GM21390 (cell line): ENCODE measurements around the gene CEP89.
"Not testable (repeated sequence)": the region's sequence is repeated elsewhere in the genome, so short reads cannot be mapped to it uniquely, and the experiment has no call there.

ENCODE experiments used
- ATAC-seq: cut with Tn5 transposase; IDR thresholded peaks from one replicate; pipeline ENCODE4 v1.9.1; 2021; ENCODE audit not compliant: unreplicated experiment

The CEP89 gene

DNA sequence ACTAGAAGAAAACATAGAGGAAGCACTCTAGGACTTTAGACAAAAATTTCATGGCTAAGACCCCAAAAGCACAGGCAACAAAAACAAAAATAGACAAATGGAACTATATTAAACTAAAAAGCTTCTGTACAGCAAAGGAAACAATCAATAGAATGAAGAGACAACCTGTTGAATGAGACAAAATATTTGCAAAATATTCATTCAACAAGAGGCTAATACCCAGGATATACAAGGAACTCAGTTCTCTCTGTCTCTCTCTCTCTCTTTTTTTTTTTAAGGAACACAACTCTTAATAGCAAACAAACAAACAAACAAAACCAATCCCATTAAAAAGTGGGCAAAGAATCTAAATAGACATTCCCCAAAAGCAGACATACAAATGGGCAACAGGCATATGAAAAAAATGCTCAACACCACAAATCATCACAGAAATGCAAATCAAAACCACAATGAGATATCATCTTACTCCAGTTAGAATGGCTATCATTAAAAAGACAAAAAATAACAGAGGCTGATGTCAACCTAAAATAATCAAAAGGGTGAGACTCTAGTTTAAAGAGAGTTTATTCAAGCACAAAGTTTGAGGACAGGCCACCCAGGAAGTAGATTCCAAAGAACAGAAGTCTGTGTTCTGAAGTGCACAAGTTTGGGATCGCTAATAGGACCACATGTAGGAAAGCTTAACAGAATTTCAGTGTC lies 75.1 kb downstream of the CEP89 start:
- no peak for ATAC-seq

DNA sequence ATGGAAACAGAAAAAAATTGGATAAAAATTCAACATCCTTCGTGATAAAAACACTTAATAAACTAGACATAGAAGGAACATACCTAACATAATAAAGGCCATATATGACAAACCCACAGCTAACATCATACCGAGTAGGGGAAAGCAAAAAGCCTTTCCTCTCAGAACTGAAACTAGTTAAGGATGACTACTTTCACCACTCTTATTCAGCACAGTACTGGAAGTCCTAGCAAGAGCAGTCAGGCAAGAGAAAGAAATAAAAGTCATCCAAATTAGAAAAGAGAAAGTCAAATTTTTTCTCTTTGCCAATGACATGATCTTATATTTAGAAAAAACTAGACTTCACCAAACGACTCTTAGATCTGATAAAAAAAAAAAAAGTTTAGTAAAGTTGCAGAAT lies 76.4 kb downstream of the CEP89 start:
- peak; percentile 80 for ATAC-seq

DNA sequence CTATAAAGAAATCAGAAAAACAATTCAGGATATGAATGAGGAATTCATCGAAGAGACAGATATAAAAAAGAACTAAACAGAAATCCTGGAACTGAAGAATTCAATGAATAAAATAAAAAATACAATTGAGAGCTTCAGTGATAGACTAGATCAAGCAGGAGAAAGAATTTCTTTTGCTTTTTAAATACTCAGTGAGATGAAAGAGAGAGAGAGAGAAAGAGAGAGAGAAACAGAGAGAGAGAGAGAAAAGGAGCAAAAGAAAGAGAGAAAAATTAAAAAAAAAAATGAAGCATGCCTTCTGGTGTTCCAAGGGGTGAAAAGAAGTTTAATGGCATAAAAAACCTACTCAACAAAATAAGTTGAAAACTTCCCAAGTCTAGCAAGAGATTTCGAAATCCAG lies 80.1 kb downstream of the CEP89 start:
- no peak for ATAC-seq

DNA sequence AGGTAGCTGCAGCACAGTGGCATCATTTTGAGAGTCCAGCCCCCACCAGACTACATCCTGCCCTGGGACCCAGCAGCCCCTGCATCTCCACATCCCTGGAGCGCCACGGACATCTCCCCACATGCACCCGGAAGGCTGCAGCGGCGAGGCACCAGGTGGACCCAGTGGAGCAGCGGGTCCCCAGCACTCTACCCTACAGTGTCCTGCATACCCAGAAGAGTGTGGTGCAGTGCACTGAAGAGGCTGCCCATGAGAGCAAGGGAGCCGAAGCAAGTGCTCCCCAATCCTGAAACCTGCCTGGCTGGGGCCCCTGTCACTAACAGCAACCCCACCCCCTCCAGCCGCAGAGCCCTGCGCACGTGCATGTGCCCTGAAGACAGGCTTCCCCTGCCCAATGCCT lies 80.9 kb downstream of the CEP89 start:
- no peak for ATAC-seq

DNA sequence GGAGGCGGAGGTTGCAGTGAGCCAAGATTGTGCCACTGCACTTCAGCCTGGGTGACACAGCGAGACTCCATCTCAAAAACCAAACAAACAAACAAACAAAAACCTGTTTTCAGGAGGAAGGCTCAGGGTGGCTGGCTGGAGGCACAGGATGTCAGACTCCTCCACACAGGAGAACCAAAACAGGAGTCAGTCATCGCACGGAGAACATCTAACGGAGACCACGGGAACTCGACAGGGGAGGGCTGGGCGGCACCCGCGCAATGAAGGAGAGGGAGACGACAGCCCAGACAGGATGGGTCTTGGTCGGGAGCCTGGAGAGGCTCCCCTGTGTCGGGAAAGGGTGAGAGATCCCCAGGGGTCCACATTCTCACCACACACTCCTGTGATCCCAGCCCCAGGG lies 81.4 kb downstream of the CEP89 start:
- no peak for ATAC-seq

DNA sequence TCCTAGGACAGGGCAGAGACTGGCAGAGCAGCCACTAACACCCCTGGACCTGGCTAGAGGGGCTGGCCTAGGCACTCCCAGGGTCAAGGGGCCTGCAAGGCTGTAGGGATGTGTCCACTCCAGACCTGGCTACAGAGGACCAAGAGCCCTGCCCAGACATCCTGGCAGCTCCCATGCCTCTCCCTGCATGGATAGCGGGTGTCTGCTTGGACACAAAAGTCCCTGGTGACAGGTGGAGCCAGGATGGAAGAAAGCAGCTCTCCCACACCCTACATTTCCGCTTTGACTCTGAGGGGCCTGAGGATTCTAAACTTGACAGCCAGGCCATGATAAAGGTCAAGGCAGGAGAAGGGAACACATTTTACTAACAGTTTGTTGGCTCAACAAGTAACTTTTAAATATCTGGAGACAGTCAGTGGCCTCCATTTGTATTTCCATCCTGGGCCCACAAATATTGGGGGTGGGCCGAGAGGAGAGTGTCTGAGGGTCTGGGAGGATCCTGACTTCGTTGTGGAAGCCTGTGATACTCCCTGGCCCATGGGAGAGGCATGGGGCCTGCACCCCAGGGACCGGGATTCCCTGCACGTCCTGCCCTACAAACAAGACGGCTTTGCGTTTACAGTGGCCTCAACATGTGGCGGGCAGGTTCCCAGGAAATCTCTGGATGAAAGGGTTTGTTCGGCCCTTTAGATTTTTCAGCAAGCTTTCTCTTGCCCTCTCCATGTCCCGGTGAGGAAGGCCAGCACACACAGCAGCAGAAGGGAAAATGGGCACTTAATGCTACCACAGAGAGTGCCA lies 82.4 kb downstream of the CEP89 start:
- no peak for ATAC-seq

DNA sequence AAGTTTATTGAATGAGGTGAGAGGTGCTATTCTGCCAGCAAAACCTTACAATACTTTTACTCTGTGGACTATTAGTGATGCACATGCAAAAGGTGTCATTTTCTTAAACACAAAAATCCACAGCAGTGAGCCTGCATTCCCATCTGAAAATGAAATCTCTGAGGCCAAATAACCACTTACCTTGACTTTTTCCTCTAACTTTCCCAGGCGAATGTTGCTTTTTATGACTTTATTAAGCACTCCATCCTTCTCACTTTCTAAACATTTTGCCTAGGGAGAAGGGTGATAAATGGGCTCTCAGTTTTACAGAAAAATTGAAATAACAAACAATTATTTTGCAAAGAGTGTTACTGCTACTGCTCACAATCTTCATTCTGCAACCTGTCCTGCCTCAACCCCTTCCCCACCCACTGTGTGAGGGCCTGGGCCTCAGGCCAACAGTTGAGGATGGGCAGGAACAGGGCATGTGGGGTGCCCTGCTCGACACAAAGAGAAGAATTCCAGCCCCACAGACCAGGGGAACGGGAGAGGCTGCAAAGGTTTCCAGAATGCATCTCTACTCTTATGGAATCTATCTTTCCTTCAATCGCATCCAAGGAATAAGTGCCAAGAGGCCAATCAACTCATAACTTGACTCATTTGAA lies 84.1 kb downstream of the CEP89 start:
- ATAC-seq: no peak

DNA sequence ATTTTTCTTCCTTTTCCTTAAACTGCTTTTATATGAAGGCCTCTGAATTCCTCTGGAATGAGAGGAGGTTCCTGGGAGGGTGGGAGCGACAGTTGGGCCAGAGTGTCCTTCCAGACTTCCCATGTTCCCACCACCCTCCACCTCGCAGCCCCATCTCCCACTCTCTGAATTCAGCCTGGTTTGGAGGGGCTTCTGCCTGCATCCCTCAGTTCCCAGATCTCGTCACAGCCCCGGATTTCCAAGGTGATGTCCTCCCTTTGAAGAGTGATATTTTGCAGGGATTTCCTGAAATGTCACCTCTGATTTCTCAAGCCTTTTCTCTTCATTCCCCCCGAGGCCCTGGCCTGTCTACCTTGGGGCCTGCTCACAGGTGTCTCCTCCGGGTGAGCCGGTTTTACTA lies 85.5 kb downstream of the CEP89 start:
- no peak for ATAC-seq

DNA sequence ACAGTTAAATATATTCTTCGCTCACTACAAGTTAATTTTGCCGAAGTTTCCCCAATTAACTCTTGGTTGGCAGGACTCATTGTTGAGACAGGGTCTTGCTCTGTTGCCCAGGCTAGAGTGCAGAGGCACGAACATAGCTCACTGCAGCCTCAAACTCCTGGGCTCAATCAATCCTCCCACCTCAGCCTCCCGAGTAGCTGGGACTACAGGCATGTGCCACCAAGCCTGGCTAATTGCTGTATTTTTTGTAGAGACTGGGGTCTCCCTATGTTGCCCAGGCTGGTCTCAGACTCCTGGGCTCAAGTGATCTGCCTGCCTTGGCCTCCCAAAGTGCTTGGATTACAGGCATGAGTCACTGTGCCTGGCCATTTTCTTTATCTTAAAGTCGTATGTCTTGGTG lies 86.5 kb downstream of the CEP89 start:
- not testable (repeated sequence) for ATAC-seq

DNA sequence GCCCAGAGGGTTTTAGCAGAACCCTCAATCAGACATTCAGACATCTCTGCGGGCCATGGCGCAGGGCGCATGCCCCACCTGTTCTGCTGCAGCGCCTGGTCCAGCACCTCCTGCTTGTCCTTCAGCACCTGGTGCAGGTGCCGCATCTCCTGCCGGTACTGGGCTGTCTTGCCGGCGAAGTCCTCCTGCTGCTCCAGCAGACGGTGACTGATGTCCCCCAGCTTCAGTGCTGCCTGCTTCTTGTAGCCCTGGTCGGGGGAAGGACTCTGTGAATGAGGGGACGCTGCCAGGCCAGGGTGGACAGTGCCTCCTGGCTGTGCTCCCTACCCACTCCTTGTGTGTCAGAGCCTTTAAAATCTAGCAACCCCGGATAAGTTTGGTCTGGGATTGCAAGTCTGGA lies 90.0 kb downstream of the CEP89 start:
- no peak for ATAC-seq

DNA sequence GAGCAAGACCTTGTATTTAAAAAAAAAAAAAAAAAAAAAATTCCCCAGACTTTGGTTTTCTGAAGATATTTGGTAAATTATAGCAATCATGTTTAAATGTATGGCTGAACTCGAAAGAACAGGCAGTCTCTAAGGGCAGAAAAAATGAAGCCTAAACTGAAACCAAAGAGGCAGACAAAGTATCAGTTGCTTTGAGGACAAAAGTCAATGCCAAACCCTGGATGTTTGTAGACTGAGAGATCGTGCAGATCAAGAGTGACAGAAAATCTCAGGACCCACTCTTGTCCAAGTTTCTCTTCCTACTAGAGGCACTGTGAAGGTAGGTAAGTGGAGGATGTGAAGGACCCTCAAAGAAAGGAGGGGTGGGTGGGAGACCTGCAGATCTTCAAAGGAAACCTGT lies 91.1 kb downstream of the CEP89 start:
- ATAC-seq: no peak

DNA sequence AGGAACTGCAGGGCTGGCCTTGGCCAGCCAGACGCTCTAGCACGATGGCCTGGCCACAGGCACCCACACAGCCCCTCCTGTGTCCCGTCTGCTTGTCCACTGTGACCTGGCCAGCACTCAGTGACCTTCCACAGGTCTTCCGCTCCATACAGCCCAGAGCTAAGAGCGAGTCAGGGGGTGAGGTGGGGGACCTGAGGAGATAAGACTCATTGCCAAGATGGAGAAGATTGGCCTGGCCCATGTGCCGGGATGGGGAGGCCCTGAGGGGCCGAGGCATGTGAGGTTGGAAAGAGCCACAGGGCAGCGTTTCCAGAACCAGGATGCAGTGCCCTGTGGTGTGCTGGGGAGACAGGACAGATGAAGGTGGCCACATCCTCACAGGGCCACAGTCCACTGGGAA lies 92.0 kb downstream of the CEP89 start:
- no peak for ATAC-seq

DNA sequence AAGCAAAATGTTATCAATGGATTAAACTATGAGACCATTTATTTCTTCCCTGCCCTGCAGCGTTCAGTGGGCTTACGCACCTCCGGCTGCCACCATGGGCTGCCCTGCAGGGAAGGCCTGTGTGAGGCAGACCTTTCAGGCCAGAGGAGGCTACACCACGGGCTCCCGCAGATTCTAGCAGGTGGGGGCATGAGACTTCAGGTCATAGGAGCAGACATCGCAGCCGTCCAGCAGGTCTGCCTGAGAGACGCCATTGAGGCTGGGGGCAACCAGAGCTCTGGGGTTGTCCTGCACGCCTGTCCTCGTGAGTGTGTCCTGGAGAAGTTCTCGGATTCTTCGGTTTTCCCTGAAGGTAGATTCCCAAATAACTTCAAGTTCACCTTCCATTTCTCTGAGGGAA lies 92.8 kb downstream of the CEP89 start:
- ATAC-seq: no peak

DNA sequence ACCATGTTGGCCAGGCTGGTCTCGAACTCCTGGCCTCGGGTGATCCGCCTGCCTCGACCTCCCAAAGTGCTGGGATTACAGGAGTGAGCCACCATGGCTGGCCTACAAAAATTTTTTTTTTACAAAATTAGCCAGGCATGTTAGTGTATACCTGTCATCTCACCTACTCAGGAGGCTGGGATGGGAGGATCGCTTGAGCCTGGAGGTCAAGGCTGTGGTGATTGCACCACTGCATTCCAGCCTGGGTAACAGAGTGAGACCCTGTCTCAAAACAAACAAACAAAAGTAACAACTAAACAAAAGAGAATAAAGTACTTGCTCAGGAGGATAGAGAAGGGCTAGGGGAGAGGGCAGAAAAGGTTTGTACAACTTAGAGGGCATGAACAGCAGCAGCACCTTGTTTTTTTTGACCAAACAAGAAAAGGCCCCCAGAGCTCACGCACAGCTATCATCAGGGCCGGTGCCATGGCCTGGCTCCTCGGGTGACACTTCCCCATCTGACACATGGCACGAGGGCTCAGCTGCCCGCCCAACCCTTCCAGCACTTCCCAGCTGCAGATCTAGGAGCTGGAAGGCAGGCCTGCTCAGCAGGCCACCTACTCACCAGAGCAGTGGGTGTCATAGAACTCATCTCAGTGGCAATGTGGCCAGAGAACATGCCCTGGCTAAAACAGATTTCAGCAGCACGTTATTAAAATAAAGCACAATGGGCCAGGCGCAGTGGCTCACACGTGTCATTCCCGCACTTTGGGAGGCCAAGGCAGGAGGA lies 93.6 kb downstream of the CEP89 start:
- ATAC-seq: no peak

DNA sequence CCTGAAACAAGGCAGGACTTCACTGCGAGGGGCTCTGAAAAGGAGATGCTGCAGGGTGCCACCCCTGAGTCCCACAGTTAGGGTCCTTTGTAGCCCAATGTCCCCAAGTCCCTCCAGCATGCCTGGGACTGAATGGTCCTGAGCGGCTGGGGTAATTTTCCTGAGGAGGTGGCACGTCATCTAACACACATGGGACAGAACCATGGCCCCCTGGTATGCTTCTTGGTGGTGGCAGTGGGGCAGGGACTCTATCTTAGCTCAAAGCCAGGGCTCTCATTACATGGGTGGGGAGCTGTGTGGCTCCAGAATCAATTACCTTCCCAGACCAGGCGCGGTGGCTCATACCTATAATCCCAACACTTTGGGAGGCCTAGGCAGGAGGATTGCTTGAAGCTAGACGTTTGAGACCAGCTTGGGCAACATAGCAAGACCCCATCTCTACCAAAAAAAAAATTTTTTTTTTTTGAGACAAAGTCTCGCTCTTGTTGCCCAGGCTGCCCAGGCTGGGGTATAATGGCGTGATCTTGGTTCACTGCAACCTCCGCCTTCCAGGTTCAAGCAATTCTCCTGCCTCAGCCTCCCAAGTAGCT lies 94.3 kb downstream of the CEP89 start:
- ATAC-seq: no peak

DNA sequence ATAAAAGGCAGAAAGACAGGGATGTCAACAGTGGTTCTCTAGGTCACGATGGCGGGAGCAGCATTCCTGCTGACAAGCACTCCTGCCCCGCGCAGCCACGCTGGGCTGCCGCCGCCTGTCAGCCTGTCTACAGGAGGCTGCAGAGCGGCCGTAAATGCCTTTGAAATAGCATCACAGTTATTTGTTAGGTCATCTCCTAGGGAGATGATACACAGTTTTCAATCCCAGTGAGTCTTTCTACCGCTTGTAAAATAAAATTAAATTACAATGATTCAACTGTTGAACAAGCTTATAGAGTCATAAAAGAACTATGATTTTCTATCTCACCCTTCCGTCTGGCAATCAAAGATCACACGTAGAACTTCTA lies 94.9 kb downstream of the CEP89 start:
- ATAC-seq: no peak

DNA sequence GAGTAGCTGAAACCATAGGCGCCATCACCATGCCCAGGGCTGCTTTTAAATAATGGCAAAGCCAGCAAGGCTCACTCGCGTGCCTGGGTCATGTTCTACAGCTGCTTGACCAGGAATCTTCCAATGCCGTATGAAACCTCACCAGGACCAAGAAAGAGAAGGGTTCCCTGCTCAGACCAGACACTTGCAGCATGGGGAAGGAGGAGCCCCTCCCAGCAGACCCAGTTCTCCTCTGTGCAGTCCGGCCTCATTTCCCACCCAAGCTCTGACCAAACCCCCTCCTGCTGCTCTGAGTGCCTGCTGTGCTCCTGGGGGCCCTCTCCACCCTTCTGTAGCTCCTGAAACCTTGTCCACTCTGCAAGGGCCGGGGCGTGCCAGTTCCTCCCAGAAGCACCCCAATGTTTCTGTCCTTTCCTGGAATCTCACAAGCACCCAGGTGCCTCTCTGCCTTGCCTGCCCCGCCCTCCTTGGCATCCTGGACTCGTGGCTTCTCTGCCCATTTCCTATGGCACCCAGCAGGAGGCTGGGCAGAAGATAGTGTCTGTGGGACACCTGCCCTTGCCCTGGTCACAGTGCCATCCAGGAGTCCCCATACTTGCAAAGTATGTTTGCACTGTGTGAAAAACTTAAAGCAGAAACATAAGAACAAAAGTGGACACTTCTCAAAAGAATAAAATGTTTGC lies 95.4 kb downstream of the CEP89 start:
- no peak for ATAC-seq

DNA sequence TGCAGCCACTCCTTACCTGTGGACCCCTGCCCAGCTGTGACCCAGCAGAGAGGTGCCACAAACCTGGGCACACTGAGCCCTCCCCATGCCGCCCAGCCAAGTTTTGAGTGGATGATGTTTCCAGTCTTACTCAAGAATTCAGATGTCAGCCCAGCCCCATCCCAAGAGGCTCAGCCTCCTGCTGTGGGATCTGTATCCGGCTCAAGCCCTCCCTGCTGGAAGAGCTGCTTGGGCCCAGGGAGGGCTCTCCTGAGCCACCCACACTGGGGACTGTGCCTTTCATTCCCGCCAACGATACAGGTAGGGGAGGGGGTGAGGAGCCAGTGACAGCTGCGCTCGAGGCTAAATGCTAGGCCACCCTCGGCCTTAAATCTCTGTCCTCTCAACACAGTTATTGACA lies 96.3 kb downstream of the CEP89 start:
- ATAC-seq: no peak

DNA sequence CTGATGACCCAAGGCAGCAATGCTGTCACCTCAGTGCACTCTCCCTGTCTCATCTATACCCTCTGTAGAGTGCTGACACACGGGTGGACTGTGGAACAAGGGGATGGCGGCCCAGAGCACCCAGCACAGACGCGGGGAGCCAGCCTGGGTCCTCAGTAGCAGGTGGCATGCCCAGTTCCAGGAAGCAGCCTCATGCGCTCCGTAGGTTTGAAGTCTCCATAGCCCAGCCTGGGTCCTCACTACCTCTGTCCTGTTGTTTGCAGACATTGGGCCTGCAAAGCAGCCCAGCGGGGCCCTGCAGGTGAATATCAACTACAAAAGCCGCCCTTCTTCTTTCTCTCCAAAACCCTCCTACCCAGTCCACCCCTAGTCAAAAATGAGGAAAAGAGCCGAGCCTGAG lies 97.2 kb downstream of the CEP89 start:
- ATAC-seq: no peak

DNA sequence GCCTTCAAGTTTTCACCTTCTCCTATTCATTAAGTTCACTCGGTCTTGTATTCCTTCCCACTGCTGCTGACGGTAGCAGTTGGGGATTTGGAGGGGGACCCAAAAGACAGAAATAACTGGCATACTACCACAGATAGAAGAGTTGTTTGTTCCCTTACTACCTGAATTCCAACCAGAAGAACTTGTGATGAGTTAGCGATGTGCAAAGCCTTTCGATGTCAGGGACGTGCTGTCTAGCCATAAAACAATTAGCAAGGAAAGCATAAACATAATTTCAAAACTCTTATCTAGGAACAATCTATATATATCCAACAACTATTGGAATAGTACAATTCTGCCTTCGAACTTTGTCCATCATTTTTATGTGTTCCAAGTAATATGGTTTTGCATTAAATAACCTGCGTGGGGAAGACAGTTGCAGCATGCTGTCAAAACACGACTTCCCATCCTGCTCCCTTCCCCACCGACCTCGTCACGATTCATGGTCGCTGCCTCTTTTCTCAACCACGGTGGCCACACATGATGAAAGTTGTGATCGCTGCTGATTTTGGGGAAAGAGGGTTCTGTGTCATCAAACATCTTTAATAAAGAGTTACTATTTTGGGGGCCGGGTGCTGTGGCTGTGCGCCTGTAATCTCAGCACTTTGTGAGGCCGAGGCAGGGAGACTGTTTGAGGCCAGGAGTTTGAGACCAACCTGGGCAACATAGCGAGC lies 98.4 kb downstream of the CEP89 start:
- no peak for ATAC-seq
